Neural progenitor cell (in vitro differentiated cells): ENCODE measurements around the gene MAD1L1. TPM values are rescaled to one million over a fixed set of nuclear protein-coding genes. Genes with fewer than 3 reads are reported as not detected.

Experiments
- DNase-seq: peaks from one replicate; pipeline ENCODE4 v3.0.0-alpha.2; 2016; ENCODE audit warnings: low spot score
- H2AFZ ChIP-seq: fragments of 200-600 bp; sonication (generic); replicated peaks from 2 replicates; pipeline ENCODE4 v1.6.1; 2016; ENCODE audit warnings: antibody characterized with exemption
- H3F3A ChIP-seq: fragments of 200-600 bp; sonication (generic); 2 replicates; pipeline ENCODE4 v1.6.1; 2016; ENCODE audit warnings: antibody characterized with exemption, low read depth
- H3K27ac ChIP-seq: fragments of 200-600 bp; sonication (generic); 2 replicates; pipeline ENCODE4 v1.5.1; 2016; ENCODE audit warnings: mild to moderate bottlenecking
- H3K27me3 ChIP-seq: fragments of 200-600 bp; sonication (generic); 2 replicates; pipeline ENCODE4 v1.6.1; 2016; ENCODE audit warnings: mild to moderate bottlenecking, moderate library complexity
- H3K36me3 ChIP-seq: fragments of 200-600 bp; sonication (generic); 2 replicates; pipeline ENCODE4 v1.5.1; 2016
- H3K4me1 ChIP-seq: fragments of 200-600 bp; sonication (generic); 2 replicates; pipeline ENCODE4 v1.6.1; 2016; ENCODE audit warnings: mixed run types
- H3K4me2 ChIP-seq: fragments of 200-600 bp; sonication (generic); 2 replicates; pipeline ENCODE4 v1.6.1; 2016
- H3K4me3 ChIP-seq: fragments of 200-600 bp; sonication (generic); 2 replicates; pipeline ENCODE4 v1.5.1; 2016
- H3K79me2 ChIP-seq: fragments of 200-600 bp; sonication (generic); 2 replicates; pipeline ENCODE4 v1.6.1; 2016; ENCODE audit warnings: low read depth
- H3K9ac ChIP-seq: fragments of 200-600 bp; sonication (generic); 2 replicates; pipeline ENCODE4 v1.6.1; 2016
- H3K9me3 ChIP-seq: fragments of 200-600 bp; sonication (generic); 2 replicates; pipeline ENCODE4 v1.5.1; 2016; ENCODE audit warnings: low read depth
- H4K20me1 ChIP-seq: fragments of 200-600 bp; sonication (generic); 2 replicates; pipeline ENCODE4 v1.6.1; 2016; ENCODE audit warnings: low read depth
- H3K27ac Mint-ChIP-seq: 3 replicates; pipeline ENCODE4 v1.8.0; 2021; ENCODE audit warnings: mixed read lengths
- H3K27me3 Mint-ChIP-seq: 2 replicates; pipeline ENCODE4 v1.8.0; 2022; ENCODE audit warnings: low read depth, mild to moderate bottlenecking, inconsistent platforms, moderate library complexity, mixed read lengths; ENCODE audit not compliant: insufficient read depth
- H3K36me3 Mint-ChIP-seq: 3 replicates; pipeline ENCODE4 v1.8.0; 2021; ENCODE audit warnings: mixed read lengths
- H3K4me1 Mint-ChIP-seq: 3 replicates; pipeline ENCODE4 v1.8.0; 2021; ENCODE audit warnings: mixed read lengths
- H3K4me3 Mint-ChIP-seq: 3 replicates; pipeline ENCODE4 v1.8.0; 2021; ENCODE audit warnings: mild to moderate bottlenecking, moderate library complexity, mixed read lengths
- H3K9me3 Mint-ChIP-seq: 3 replicates; pipeline ENCODE4 v1.8.0; 2020; ENCODE audit warnings: mixed read lengths
- EZH2 ChIP-seq: fragments of 200-600 bp; sonication (generic); IDR thresholded peaks from 2 replicates; pipeline ENCODE4 v1.6.1; 2017; ENCODE audit warnings: antibody characterized with exemption, mild to moderate bottlenecking, moderate library complexity
- EZH2phosphoT487 ChIP-seq: fragments of 200-600 bp; sonication (generic); IDR thresholded peaks from 2 replicates; pipeline ENCODE4 v1.6.1; 2017; ENCODE audit warnings: antibody characterized with exemption
- total RNA-seq: library from RNA; depleted of rRNA; stranded (reverse); fragments of >200 nt; gene quantifications from 2 replicates; pipeline ENCODE4 v1.2.3, GENCODE V29; 2015; ENCODE audit warnings: low replicate concordance
- TF ChIP-seq, protein P1 (sequence below): fragments of 200-600 bp; sonication (generic); IDR thresholded peaks from 2 replicates; pipeline ENCODE4 v1.5.1; 2017; ENCODE audit warnings: antibody characterized with exemption, mild to moderate bottlenecking

MAD1L1 gene
- total RNA-seq, 1 donor from 2014 or later: 23.7 TPM

GRCh38 chr7:1987591-1988532 lies 244.9 kb downstream of the MAD1L1 start:
- no peak overlapping the region for H3K27ac Mint-ChIP-seq

DNA sequence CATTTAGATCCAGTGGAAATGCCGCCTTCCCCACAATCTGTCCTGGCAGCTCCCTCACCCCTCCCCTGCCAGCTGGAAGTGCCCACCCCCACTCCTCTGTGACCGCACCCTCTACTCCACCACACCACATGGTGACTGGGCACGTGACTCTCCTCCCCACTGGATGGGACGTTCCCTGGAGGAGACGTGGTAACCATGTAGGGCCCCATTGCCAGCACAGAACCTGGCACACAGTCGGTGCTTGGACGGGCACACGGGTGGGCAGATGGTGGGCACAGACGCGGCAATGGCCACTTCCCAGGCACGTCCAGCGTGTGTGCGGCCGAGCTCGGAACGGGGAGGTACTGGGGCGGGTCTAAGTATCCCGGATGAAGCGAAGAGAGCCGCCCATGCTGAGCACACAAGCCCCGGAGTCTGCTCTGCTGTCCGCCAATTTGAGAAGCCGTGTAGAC lies 245.6 kb downstream of the MAD1L1 start:
- Mint-ChIP-seq H3K36me3 (peaks cover 6% of the 10 kb centered on the region), H3K27me3 (no peaks in the 10 kb centered on the region), H3K27ac (no peak overlapping the region), H3K4me3 (no peak overlapping the region), H3K9me3 (no peaks in the 10 kb centered on the region), H3K4me1 (peaks cover under 1% of the 10 kb centered on the region)
- Histone ChIP-seq H3K9me3 (no peaks in the 10 kb centered on the region), H3K4me3 (no peak overlapping the region), H3K4me2 (no peak overlapping the region), H3K27ac (no peak overlapping the region), H3K79me2 (no peaks in the 10 kb centered on the region), H3K9ac (no peak overlapping the region), H3K36me3 (no peaks in the 10 kb centered on the region), H3K27me3 (no peaks in the 10 kb centered on the region), H3F3A (peaks cover 5% of the 10 kb centered on the region), H3K4me1 (peaks cover under 1% of the 10 kb centered on the region), H4K20me1 (no peaks in the 10 kb centered on the region), H2AFZ (no peak overlapping the region)
- DNase-seq: no peak
- no peak for TF ChIP-seq EZH2phosphoT487

More at GRCh38 chr7:1987591-1988532, 244.9 kb downstream of the MAD1L1 start:
- H3K4me1 ChIP-seq: peaks cover 8% of the 10 kb centered on the region
- peaks cover 7% of the 10 kb centered on the region for H4K20me1 ChIP-seq
- H3K4me1 Mint-ChIP-seq: peaks cover 5% of the 10 kb centered on the region
- H2AFZ ChIP-seq: no peak overlapping the region
- no peaks in the 10 kb centered on the region for H3K9me3 ChIP-seq
- DNase-seq: no peak
- H3K27me3 Mint-ChIP-seq: no peaks in the 10 kb centered on the region
- no peak overlapping the region for H3K9ac ChIP-seq
- no peaks in the 10 kb centered on the region for H3K27me3 ChIP-seq
- H3K9me3 Mint-ChIP-seq: no peaks in the 10 kb centered on the region
- no peaks in the 10 kb centered on the region for H3K79me2 ChIP-seq
- H3K27ac ChIP-seq: no peak overlapping the region
- H3K4me2 ChIP-seq: no peak overlapping the region
- TF ChIP-seq EZH2phosphoT487 (no peak), EZH2 (no peak)
- TF ChIP-seq, protein P1, sequence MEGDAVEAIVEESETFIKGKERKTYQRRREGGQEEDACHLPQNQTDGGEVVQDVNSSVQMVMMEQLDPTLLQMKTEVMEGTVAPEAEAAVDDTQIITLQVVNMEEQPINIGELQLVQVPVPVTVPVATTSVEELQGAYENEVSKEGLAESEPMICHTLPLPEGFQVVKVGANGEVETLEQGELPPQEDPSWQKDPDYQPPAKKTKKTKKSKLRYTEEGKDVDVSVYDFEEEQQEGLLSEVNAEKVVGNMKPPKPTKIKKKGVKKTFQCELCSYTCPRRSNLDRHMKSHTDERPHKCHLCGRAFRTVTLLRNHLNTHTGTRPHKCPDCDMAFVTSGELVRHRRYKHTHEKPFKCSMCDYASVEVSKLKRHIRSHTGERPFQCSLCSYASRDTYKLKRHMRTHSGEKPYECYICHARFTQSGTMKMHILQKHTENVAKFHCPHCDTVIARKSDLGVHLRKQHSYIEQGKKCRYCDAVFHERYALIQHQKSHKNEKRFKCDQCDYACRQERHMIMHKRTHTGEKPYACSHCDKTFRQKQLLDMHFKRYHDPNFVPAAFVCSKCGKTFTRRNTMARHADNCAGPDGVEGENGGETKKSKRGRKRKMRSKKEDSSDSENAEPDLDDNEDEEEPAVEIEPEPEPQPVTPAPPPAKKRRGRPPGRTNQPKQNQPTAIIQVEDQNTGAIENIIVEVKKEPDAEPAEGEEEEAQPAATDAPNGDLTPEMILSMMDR: no peak
- peaks cover 6% of the 10 kb centered on the region for H3K36me3 Mint-ChIP-seq
- H3F3A ChIP-seq: peaks cover 5% of the 10 kb centered on the region
- no peaks in the 10 kb centered on the region for H3K36me3 ChIP-seq
- H3K4me3 ChIP-seq: no peak overlapping the region
- no peak overlapping the region for H3K4me3 Mint-ChIP-seq

- no peaks in the 10 kb centered on the region for H3K27me3 Mint-ChIP-seq
- H3K9me3 Mint-ChIP-seq: no peaks in the 10 kb centered on the region
Observed at GRCh38 chr7:1986366-1987083, 246.2 kb downstream of the MAD1L1 start.

More at GRCh38 chr7:1986366-1987083, 246.2 kb downstream of the MAD1L1 start:
- TF ChIP-seq EZH2: no peak
- TF ChIP-seq, protein P1: no peak
- TF ChIP-seq EZH2phosphoT487: no peak
- H3F3A ChIP-seq: peaks cover 5% of the 10 kb centered on the region
- Mint-ChIP-seq H3K36me3 (peaks cover 6% of the 10 kb centered on the region), H3K4me1 (no peaks in the 10 kb centered on the region), H3K27ac (no peak overlapping the region), H3K4me3 (no peak overlapping the region)
- no peaks in the 10 kb centered on the region for H3K4me1 ChIP-seq
- H3K27me3 ChIP-seq: no peaks in the 10 kb centered on the region
- no peak overlapping the region for H3K4me3 ChIP-seq
- no peak overlapping the region for H3K27ac ChIP-seq
- H3K9me3 ChIP-seq: no peaks in the 10 kb centered on the region
- no peak for DNase-seq
- H2AFZ ChIP-seq: no peak overlapping the region
- no peaks in the 10 kb centered on the region for H3K36me3 ChIP-seq
- H3K9ac ChIP-seq: no peak overlapping the region
- H4K20me1 ChIP-seq: no peaks in the 10 kb centered on the region
- no peak overlapping the region for H3K4me2 ChIP-seq
- no peaks in the 10 kb centered on the region for H3K79me2 ChIP-seq
